SK-N-SH treated with all-trans-retinoic acid at 6 μM for 48 hours (cell line): Measurements from ENCODE around the gene ARHGAP4.

ENCODE experiments used
- ATAC-seq: fragments of 200-7000 bp; cut with Tn5 transposase; 3 replicates; pipeline ENCODE4 v1.9.1; 2020; ENCODE audit warnings: mild to moderate bottlenecking, moderate library complexity
- ARNTL ChIP-seq: fragments of 450-650 bp; formaldehyde crosslinking; IDR thresholded peaks from 2 replicates; pipeline ENCODE4 v1.5.0; 2020; ENCODE audit warnings: low read depth, mild to moderate bottlenecking, moderate library complexity, borderline replicate concordance
- BACH2 ChIP-seq: fragments of 250-450 bp; sonication (Bioruptor Pico); IDR thresholded peaks from 2 replicates; pipeline ENCODE4 v1.9.0; 2021; ENCODE audit warnings: mild to moderate bottlenecking, borderline replicate concordance
- CSDC2 ChIP-seq: fragments of 250-450 bp; sonication (Bioruptor Pico); IDR thresholded peaks from 2 replicates; pipeline ENCODE4 v1.5.0; 2020; ENCODE audit warnings: mild to moderate bottlenecking, moderate library complexity
- ESRRG ChIP-seq: fragments of 250-450 bp; sonication (Bioruptor Pico); IDR thresholded peaks from 2 replicates; pipeline ENCODE4 v1.6.1; 2021; ENCODE audit warnings: mild to moderate bottlenecking
- ISL1 ChIP-seq: fragments of 250-450 bp; sonication (Bioruptor Pico); IDR thresholded peaks from 2 replicates; pipeline ENCODE4 v2.1.2; 2022; ENCODE audit warnings: mild to moderate bottlenecking, moderate library complexity
- OSR1 ChIP-seq: fragments of 250-450 bp; sonication (Bioruptor Pico); IDR thresholded peaks from 2 replicates; pipeline ENCODE4 v1.8.0; 2022; ENCODE audit warnings: moderate library complexity, mild to moderate bottlenecking, inconsistent platforms
- PPARA ChIP-seq: fragments of 250-450 bp; sonication (Bioruptor Pico); IDR thresholded peaks from 2 replicates; pipeline ENCODE4 v1.5.0; 2020; ENCODE audit warnings: mild to moderate bottlenecking, borderline replicate concordance
- RARB ChIP-seq: fragments of 250-450 bp; sonication (Bioruptor Pico); IDR thresholded peaks from 2 replicates; pipeline ENCODE4 v1.8.0; 2021; ENCODE audit warnings: mild to moderate bottlenecking, moderate library complexity
- SNAI2 ChIP-seq: fragments of 250-450 bp; sonication (Bioruptor Pico); IDR thresholded peaks from 2 replicates; pipeline ENCODE4 v1.5.0; 2020; ENCODE audit warnings: mild to moderate bottlenecking, moderate library complexity
- TCF4 ChIP-seq: fragments of 250-450 bp; sonication (Bioruptor Pico); IDR thresholded peaks from 2 replicates; pipeline ENCODE4 v1.8.0; 2021; ENCODE audit warnings: mild to moderate bottlenecking, moderate library complexity, borderline replicate concordance
- TOX ChIP-seq: fragments of 250-450 bp; sonication (Bioruptor Pico); IDR thresholded peaks from 2 replicates; pipeline ENCODE4 v1.8.0; 2021; ENCODE audit warnings: mild to moderate bottlenecking, moderate library complexity, borderline replicate concordance
- ZC3H10 ChIP-seq: fragments of 250-450 bp; sonication (Bioruptor Pico); IDR thresholded peaks from 2 replicates; pipeline ENCODE4 v1.5.1; 2021; ENCODE audit warnings: mild to moderate bottlenecking, moderate library complexity
- ZFP3 ChIP-seq: fragments of 250-450 bp; sonication (Bioruptor Pico); IDR thresholded peaks from 2 replicates; pipeline ENCODE4 v1.5.0; 2020; ENCODE audit warnings: mild to moderate bottlenecking, moderate library complexity
- ZFP30 ChIP-seq: fragments of 450-650 bp; formaldehyde crosslinking; IDR thresholded peaks from 2 replicates; pipeline ENCODE4 v1.5.0; 2022; ENCODE audit warnings: mild to moderate bottlenecking, moderate library complexity
- ZNF565 ChIP-seq: fragments of 450-650 bp; formaldehyde crosslinking; conservative IDR thresholded peaks from 2 replicates; pipeline ENCODE4 v1.5.0; 2020; ENCODE audit warnings: low read depth, mild to moderate bottlenecking, moderate library complexity
- ZNF70 ChIP-seq: fragments of 450-650 bp; formaldehyde crosslinking; IDR thresholded peaks from 2 replicates; pipeline ENCODE4 v1.5.0; 2020; ENCODE audit warnings: mild to moderate bottlenecking, moderate library complexity
- ZNF8 ChIP-seq: fragments of 450-650 bp; formaldehyde crosslinking; IDR thresholded peaks from 2 replicates; pipeline ENCODE4 v1.5.0; 2020; ENCODE audit warnings: mild to moderate bottlenecking, moderate library complexity
- TF ChIP-seq, protein P1 (sequence below): fragments of 250-450 bp; sonication (Bioruptor Pico); IDR thresholded peaks from 2 replicates; pipeline ENCODE4 v1.5.0; 2020; ENCODE audit warnings: mild to moderate bottlenecking, moderate library complexity
- TF ChIP-seq, protein P2 (sequence below): fragments of 250-450 bp; sonication (Bioruptor Pico); IDR thresholded peaks from 2 replicates; pipeline ENCODE4 v1.8.0; 2021; ENCODE audit warnings: low read depth, mild to moderate bottlenecking, moderate library complexity, borderline replicate concordance
- TF ChIP-seq, protein P3 (sequence below): fragments of 250-450 bp; sonication (Bioruptor Pico); IDR thresholded peaks from 2 replicates; pipeline ENCODE4 v1.8.0; 2020; ENCODE audit warnings: mild to moderate bottlenecking, moderate library complexity, borderline replicate concordance
- TF ChIP-seq, protein P4 (sequence below): fragments of 250-450 bp; sonication (Bioruptor Pico); IDR thresholded peaks from 2 replicates; pipeline ENCODE4 v1.5.1; 2021; ENCODE audit warnings: mild to moderate bottlenecking, moderate library complexity

ARHGAP4 gene

DNA sequence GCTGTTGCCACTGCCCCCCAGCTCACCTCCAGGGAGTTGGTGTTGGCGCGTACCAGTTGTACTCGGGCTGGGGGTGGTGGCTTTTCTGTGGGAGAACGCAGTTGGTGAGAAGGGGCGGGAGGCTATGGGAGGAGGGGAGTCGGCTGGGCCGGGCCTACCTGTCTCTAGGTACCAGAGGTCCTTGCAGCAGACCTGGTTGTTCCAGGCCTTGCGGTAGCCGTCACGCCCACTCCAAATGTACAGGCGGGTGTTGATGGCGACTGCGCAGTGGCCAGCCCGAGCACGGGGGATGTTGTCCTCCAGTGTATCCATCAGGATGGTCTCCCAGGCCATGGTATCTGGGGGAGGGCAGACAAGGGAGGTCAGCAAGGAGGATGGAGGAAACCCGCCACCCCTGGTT lies 34.0 kb upstream of the ARHGAP4 start:
- TF ChIP-seq CSDC2 (CRISPR knock-in tag) (no peak), ZNF8 (CRISPR knock-in tag) (no peak), ZFP3 (CRISPR knock-in tag) (no peak), BACH2 (CRISPR knock-in tag) (no peak)
- TF ChIP-seq, protein P1, sequence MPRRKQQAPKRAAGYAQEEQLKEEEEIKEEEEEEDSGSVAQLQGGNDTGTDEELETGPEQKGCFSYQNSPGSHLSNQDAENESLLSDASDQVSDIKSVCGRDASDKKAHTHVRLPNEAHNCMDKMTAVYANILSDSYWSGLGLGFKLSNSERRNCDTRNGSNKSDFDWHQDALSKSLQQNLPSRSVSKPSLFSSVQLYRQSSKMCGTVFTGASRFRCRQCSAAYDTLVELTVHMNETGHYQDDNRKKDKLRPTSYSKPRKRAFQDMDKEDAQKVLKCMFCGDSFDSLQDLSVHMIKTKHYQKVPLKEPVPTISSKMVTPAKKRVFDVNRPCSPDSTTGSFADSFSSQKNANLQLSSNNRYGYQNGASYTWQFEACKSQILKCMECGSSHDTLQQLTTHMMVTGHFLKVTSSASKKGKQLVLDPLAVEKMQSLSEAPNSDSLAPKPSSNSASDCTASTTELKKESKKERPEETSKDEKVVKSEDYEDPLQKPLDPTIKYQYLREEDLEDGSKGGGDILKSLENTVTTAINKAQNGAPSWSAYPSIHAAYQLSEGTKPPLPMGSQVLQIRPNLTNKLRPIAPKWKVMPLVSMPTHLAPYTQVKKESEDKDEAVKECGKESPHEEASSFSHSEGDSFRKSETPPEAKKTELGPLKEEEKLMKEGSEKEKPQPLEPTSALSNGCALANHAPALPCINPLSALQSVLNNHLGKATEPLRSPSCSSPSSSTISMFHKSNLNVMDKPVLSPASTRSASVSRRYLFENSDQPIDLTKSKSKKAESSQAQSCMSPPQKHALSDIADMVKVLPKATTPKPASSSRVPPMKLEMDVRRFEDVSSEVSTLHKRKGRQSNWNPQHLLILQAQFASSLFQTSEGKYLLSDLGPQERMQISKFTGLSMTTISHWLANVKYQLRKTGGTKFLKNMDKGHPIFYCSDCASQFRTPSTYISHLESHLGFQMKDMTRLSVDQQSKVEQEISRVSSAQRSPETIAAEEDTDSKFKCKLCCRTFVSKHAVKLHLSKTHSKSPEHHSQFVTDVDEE = no peak
- TF ChIP-seq, protein P2, sequence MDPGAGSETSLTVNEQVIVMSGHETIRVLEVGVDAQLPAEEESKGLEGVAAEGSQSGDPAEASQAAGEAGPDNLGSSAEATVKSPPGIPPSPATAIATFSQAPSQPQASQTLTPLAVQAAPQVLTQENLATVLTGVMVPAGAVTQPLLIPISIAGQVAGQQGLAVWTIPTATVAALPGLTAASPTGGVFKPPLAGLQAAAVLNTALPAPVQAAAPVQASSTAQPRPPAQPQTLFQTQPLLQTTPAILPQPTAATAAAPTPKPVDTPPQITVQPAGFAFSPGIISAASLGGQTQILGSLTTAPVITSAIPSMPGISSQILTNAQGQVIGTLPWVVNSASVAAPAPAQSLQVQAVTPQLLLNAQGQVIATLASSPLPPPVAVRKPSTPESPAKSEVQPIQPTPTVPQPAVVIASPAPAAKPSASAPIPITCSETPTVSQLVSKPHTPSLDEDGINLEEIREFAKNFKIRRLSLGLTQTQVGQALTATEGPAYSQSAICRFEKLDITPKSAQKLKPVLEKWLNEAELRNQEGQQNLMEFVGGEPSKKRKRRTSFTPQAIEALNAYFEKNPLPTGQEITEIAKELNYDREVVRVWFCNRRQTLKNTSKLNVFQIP = no peak
- ATAC-seq = no peak

DNA sequence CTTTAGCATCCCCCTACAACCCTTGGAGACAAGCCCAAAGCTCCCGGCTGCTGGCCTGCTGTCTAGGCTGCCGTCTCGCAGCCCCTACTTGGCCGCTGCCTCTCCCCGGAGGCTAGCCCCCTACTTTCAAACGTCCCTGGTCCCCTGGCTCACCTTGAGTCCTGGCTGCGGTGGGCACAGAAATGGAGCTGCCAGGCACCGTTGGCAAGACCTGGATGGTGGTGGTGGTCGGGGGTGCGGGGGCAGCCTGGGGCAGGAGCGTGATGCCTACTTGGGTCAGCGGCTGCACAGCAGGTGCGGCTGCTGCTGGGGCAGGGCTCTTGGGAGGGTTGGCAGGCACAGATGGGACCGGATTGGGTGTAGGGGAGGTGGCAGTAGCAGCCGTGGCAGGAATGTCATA lies 33.6 kb upstream of the ARHGAP4 start:
- ATAC-seq = no peak
- TF ChIP-seq ZFP3 (CRISPR knock-in tag) = no peak
- TF ChIP-seq, protein P3, sequence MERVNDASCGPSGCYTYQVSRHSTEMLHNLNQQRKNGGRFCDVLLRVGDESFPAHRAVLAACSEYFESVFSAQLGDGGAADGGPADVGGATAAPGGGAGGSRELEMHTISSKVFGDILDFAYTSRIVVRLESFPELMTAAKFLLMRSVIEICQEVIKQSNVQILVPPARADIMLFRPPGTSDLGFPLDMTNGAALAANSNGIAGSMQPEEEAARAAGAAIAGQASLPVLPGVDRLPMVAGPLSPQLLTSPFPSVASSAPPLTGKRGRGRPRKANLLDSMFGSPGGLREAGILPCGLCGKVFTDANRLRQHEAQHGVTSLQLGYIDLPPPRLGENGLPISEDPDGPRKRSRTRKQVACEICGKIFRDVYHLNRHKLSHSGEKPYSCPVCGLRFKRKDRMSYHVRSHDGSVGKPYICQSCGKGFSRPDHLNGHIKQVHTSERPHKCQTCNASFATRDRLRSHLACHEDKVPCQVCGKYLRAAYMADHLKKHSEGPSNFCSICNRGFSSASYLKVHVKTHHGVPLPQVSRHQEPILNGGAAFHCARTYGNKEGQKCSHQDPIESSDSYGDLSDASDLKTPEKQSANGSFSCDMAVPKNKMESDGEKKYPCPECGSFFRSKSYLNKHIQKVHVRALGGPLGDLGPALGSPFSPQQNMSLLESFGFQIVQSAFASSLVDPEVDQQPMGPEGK (CRISPR knock-in tag) = no peak
- no peak for TF ChIP-seq SNAI2 (CRISPR knock-in tag)
- TF ChIP-seq ZNF70 = no peak
- TF ChIP-seq ISL1 = no peak
- TF ChIP-seq, protein P1 = no peak
- no peak for TF ChIP-seq RARB (CRISPR knock-in tag)
- TF ChIP-seq ZC3H10 (CRISPR knock-in tag) = no peak
- no peak for TF ChIP-seq ESRRG (CRISPR knock-in tag)
- TF ChIP-seq TOX (CRISPR knock-in tag) = no peak
- TF ChIP-seq OSR1 = no peak
- no peak for TF ChIP-seq TCF4 (CRISPR knock-in tag)
- TF ChIP-seq, protein P4, sequence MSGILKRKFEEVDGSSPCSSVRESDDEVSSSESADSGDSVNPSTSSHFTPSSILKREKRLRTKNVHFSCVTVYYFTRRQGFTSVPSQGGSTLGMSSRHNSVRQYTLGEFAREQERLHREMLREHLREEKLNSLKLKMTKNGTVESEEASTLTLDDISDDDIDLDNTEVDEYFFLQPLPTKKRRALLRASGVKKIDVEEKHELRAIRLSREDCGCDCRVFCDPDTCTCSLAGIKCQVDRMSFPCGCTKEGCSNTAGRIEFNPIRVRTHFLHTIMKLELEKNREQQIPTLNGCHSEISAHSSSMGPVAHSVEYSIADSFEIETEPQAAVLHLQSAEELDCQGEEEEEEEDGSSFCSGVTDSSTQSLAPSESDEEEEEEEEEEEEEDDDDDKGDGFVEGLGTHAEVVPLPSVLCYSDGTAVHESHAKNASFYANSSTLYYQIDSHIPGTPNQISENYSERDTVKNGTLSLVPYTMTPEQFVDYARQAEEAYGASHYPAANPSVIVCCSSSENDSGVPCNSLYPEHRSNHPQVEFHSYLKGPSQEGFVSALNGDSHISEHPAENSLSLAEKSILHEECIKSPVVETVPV = no peak
- TF ChIP-seq BACH2 (CRISPR knock-in tag) = no peak
- TF ChIP-seq ARNTL (CRISPR knock-in tag) = no peak
- TF ChIP-seq ZNF8 (CRISPR knock-in tag) = no peak
- no peak for TF ChIP-seq ZNF565 (CRISPR knock-in tag)
- TF ChIP-seq ZFP30 (CRISPR knock-in tag) = no peak
- no peak for TF ChIP-seq PPARA (CRISPR knock-in tag)
- TF ChIP-seq, protein P2 = no peak
